DMS79 treated with DMSO at 0.1 percent for 48 hours (cell line): ENCODE results near the gene GNG7.
"Not testable (repeated sequence)": the region's sequence is repeated elsewhere in the genome, so short reads cannot be mapped to it uniquely, and the experiment has no call there.

ENCODE experiments used
- DNase-seq: peaks from one replicate; lab custom pipeline; 2025; lab: John Stamatoyannopoulos, UW

The GNG7 gene

GRCh38 chr19:2463694-2464093 is 238.8 kb downstream of the GNG7 start:
- DNase-seq = not testable (repeated sequence)

GRCh38 chr19:2462635-2463421 is 239.7 kb downstream of the GNG7 start:
- peak; percentile 52 for DNase-seq

GRCh38 chr19:2461751-2462634 is 240.5 kb downstream of the GNG7 start:
- DNase-seq = peak; percentile 50
